GM19324 (cell line): ENCODE results near the gene SLC7A6.

Source experiments
- ATAC-seq: cut with Tn5 transposase; IDR thresholded peaks from one replicate; pipeline ENCODE4 v1.9.1; 2021; ENCODE audit warnings: mild to moderate bottlenecking, moderate library complexity; ENCODE audit not compliant: unreplicated experiment, low FRiP score

Gene SLC7A6

GRCh38 chr16:68298312-68298711 lies 34.0 kb downstream of the SLC7A6 start:
- no peak for ATAC-seq

- no peak for ATAC-seq
These were observed 34.7 kb downstream of the SLC7A6 start for GRCh38 chr16:68298907-68299561.

- no peak for ATAC-seq
These were observed 35.5 kb downstream of the SLC7A6 start for GRCh38 chr16:68299571-68300453.

- no peak for ATAC-seq
These were observed 36.6 kb downstream of the SLC7A6 start for GRCh38 chr16:68300734-68301459.

- ATAC-seq = no peak
These were observed 42.3 kb downstream of the SLC7A6 start for GRCh38 chr16:68306633-68307032.

GRCh38 chr16:68309799-68310198 lies 45.5 kb downstream of the SLC7A6 start:
- no peak for ATAC-seq

GRCh38 chr16:68310437-68310773 lies 46.1 kb downstream of the SLC7A6 start:
- ATAC-seq = peak; percentile 32

GRCh38 chr16:68310774-68311511 lies 46.6 kb downstream of the SLC7A6 start, which contains the start of the genes PRMT7 and SLC7A6OS:
PRMT7 (plus strand) TSS chr16:68311019; CDS start chr16:68315980, 4,961 bp downstream.
SLC7A6OS (minus strand) TSS chr16:68310946; CDS start chr16:68310926, 20 bp downstream.
- peak; percentile 96 for ATAC-seq

- ATAC-seq = no peak
These were observed 48.8 kb downstream of the SLC7A6 start for GRCh38 chr16:68313116-68313515.

GRCh38 chr16:68319185-68319908 lies 55.0 kb downstream of the SLC7A6 start:
- ATAC-seq = no peak

GRCh38 chr16:68324336-68324735 lies 60.0 kb downstream of the SLC7A6 start:
- ATAC-seq = no peak

- no peak for ATAC-seq
These were observed 60.5 kb downstream of the SLC7A6 start for GRCh38 chr16:68324780-68325357.

GRCh38 chr16:68328151-68328859 lies 64.0 kb downstream of the SLC7A6 start:
- ATAC-seq = peak; percentile 57

- ATAC-seq = no peak
These were observed 64.6 kb downstream of the SLC7A6 start for GRCh38 chr16:68328860-68329390.

GRCh38 chr16:68331879-68332410 lies 67.6 kb downstream of the SLC7A6 start:
- ATAC-seq = no peak

GRCh38 chr16:68332411-68333121 lies 68.2 kb downstream of the SLC7A6 start:
- ATAC-seq = no peak

- no peak for ATAC-seq
These were observed 70.8 kb downstream of the SLC7A6 start for GRCh38 chr16:68335175-68335574.
